ENCODE measurements around the gene PLCB2.

GRCh38 chr15:40277471-40277870 lies 30.3 kb downstream of the PLCB2 start:
- TF ChIP-seq CTCF (IDR thresholded peaks at IDR 0.05) = no peak
- TF ChIP-seq POLR2AphosphoS5 (IDR thresholded peaks at IDR 0.05) = no peak
- TF ChIP-seq POLR2A (IDR thresholded peaks at IDR 0.05) = no peak
